Activated T-cell treated with anti-CD3 and anti-CD28 coated beads for 48 hours (primary cell): Measurements from ENCODE around the gene BHLHE23.
A peak's percentile ranks its signal among the peaks of the same experiment; 100 is the strongest.

Experiments used
- DNase-seq: peaks from one replicate; pipeline ENCODE4 v3.0.0-alpha.2; 2020; ENCODE audit warnings: low read depth

Gene BHLHE23

GRCh38 chr20:62971950-62972844 is 34.6 kb downstream of the BHLHE23 start:
- peak; percentile 87 for DNase-seq

DNA sequence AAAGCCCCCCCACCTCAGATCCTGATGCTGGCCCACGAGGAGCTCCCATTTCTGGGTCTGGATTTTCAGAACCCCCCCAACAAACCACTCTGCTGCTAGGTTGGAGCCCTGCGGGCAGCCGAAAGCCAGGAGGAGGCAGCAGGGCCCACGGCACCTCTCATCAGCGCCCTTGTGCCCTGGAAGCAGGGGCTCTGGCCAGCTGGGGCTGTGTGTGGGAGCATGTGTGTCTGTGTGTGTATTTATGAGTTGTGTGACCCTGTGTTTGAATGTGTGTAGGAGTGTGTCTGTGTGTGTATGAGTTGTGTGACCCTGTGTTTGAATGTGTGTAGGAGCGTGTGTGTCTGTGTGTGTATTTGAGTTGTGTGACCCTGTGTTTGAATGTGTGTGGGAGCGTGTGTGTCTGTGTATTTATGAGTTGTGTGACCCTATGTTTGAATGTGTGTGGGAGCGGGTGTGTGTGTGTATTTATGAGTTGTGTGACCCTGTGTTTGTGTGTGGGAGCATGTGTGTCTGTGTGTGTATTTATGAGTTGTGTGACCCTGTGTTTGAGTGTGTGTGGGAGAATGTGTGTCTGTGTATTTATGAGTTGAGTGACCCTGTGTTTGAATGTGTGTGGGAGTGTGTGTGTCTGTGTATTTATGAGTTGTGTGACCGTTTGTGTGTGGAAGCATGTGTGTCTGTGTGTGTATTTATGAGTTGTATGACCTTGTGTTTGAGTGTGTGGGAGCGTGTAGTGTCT is 35.4 kb downstream of the BHLHE23 start:
- no peak for DNase-seq

- DNase-seq = no peak
Observed at GRCh38 chr20:62970307-62971210, 36.2 kb downstream of the BHLHE23 start.

DNA sequence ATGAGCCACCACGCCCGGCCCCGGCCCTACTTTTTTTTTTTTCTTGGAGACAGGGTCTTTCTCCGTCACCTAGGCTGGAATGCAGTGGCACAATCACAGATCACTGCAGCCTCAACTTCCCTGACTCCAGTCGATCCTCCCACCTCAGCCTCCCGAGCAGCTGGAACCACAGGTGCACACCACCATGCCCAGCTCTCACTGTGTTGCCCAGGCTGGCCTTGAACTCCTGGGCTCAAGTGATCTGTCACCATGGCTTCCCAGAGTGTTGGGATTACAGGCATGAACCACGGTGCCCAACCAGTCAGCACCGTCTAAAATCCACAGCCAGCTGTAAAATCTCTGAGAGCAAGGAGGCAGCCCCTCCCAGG is 36.8 kb downstream of the BHLHE23 start:
- DNase-seq = no peak

- DNase-seq = no peak
Observed at GRCh38 chr20:62969179-62969760, 37.5 kb downstream of the BHLHE23 start.

GRCh38 chr20:62968378-62969178 is 38.2 kb downstream of the BHLHE23 start:
- DNase-seq = no peak

GRCh38 chr20:62967628-62968351 is 39.0 kb downstream of the BHLHE23 start:
- no peak for DNase-seq

DNA sequence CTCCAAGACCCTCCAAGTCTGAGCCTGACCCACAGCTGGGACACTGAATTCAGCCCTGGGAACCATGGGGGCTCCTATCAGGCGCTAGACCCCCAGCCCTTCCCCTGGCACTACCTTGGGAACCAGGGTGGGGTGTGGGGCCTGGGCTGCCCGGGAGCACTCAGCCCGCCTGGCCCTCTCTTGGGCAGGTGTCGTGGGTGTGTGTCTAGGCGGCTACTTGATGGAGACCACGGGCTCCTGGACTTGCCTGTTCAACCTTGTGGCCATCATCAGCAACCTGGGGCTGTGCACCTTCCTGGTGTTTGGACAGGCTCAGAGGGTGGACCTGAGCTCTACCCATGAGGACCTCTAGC is 39.6 kb downstream of the BHLHE23 start:
- DNase-seq = no peak

GRCh38 chr20:62966212-62967148 is 40.3 kb downstream of the BHLHE23 start:
- DNase-seq = no peak

GRCh38 chr20:62965363-62965771 is 41.4 kb downstream of the BHLHE23 start:
- DNase-seq = no peak

DNA sequence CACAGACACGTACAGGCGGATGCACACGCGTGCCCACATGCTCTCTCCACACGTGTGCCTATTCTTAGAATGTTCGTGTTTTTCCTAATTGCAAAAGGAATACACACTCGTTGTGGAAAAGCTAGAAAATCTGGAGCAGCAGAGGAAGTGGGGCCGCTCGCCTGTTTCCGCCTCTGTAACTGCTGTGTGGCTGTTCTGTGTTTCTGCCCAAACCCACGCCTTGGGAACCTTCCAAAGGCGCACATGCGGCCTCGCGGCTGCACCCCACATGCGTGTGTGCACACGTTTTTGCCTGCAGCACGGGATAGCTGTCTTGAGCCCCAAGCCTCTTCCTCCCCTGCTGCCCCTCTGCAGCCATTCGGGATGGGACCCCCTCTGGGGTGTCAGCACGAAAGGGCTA is 42.1 kb downstream of the BHLHE23 start:
- DNase-seq = no peak

DNA sequence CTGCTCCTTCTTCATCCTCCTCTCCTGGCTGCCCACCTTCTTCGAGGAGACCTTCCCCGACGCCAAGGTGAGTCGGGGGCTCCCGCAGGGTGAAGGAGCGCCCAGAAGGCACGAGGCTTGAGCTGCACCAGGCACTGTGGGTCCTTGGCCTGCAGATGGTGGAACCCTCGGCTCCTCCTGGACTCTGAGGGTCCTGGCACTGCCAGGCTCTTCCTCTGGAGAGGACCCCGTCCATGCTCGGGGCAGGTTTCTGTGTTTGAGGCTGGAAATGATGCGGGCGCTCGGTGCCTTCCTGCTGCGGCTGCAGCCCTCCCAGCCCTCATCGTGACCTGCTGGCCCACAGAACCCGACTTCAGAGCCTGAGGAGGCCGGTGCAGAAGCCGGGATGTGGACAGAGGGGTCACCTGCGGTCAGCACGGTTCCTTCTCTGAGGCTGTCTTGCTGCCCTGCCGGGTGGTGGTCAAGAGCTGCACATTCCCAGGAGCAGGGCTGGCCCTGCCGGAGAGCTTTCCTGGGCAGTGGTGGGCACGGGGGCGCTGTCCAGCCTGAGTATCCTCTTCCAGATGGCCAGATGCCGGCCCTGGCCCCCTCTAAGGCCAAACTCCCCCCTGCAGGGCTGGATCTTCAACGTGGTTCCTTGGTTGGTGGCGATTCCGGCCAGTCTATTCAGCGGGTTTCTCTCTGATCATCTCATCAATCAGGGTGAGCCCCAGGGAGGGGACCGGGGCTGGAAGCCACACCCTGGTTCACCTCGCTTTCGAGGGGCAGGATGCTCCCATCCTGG is 43.0 kb downstream of the BHLHE23 start:
- DNase-seq = no peak

DNA sequence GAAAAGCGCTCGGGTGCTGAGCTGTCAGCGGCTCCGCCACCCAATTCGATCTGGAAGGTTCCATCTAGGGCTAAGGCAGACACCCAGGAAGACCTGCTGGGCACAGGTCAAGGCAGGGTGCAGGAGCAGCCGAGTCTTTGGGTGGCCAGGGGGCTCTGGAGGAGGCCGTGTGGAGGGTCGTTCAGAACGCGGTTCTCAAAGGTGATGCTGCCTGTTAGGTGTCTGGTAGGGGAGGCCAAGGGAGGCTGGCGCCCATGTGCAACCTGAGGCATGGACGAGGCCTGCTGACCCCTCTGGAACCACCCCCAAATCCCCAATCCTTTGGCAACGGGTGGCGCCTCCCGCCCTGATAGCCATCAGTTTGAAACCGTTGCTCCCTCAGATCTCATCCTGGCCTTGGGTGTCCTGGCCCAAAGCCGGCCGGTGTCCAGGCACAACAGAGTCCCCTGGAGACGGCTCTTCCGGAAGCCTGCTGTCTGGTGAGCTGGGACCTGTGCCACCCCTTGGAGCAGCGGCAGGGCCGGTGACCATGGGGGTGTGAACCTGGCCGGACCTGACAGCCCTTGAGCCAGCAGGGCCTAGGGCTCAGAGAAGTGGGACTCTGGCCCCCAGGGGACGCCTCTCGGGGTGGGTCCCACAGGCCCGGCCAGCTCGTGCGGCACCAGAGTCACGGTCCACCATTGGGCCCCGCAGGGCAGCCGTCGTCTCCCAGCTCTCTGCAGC is 43.7 kb downstream of the BHLHE23 start:
- no peak for DNase-seq

DNA sequence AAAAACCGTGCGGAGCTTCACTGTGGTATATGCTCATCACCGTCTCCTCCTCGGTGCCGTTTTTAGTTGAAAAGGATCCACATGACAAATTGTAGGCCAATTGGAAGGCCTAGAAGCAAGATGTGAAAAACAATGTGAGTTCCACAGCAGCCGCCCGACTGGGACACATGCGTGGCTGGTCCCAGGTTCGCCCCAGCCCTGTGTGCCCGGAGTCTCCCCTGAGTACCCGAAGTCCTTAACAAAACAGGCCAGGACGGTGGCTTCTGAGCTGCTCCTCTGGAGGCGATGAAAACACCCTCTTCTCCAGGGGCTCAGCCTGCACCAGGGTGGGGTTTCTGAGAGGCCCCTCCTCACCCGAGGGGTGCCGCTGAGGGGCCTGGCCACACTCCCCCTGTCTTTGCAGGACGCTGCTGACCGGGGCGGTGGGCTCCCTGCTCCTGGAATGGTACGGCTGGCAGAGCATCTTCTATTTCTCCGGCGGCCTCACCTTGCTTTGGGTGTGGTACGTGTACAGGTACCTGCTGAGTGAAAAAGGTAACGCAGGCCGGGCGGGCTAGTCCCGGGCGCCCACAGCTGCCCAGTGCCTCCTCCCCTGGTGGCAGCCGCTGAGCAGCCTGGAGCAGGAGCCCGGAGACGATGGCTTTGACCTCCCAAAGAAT is 44.4 kb downstream of the BHLHE23 start:
- no peak for DNase-seq

- DNase-seq = no peak
Observed at GRCh38 chr20:62961799-62962198, 45.0 kb downstream of the BHLHE23 start.

- no peak for DNase-seq
Observed at GRCh38 chr20:62961310-62961783, 45.4 kb downstream of the BHLHE23 start.
